Measurements from ENCODE around the gene PTPRN2. TPM values are rescaled to one million over a fixed set of nuclear protein-coding genes. Genes with fewer than 3 reads are reported as not detected.

The PTPRN2 gene
- total and polyA plus RNA-seq, 2 donors (not counting 1 experiment from before 2014, with no cell fraction given), result 0.54 to 1.2 TPM

DNA sequence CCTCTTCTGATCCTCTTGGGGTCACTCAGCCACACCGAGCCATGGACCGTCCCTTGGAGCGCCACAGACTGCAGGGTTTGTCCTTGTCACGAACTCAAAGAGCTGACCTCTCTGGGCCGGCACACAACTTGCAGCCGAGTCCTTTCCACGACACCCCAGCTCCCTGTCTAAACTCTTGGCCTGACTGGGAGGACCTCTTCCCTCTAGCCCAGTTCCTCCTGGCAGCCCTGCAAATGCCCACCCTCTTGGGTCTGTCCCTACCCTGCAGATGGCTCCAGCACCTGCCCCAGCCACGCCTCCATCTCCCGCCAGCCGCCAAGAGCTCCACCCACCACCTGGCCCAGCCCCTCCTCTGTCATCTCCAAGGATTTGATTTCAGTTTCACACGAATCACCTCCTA, 911.6 kb downstream of the PTPRN2 start:
- Histone ChIP-seq H4K20me1 (ENCODE audit: control insufficient read depth, extremely low read depth, insufficient read depth, low read length) (no peaks in the 10 kb centered on the region), H3K27ac (ENCODE audit: insufficient read depth, low read length) (no peak overlapping the region), H3K4me2 (ENCODE audit: extremely low read depth, insufficient read depth, low read length) (no peak overlapping the region), H3K9ac (ENCODE audit: insufficient read depth, low read length) (no peak overlapping the region), H3K4me3 (replicated peaks in 1 of 4; ENCODE audit: control extremely low read depth in 1 of 4, insufficient read depth in 1 of 4, low read depth in 3 of 4, low read length in 4 of 4) (no peak overlapping the region), H3K27me3 (ENCODE audit: control insufficient read depth, insufficient read depth, low read length) (no peaks in the 10 kb centered on the region), H3K9me3 (ENCODE audit: control insufficient read depth, insufficient read depth, low read depth, low read length) (no peaks in the 10 kb centered on the region), H3K79me2 (ENCODE audit: control insufficient read depth, insufficient read depth, low read length) (no peaks in the 10 kb centered on the region), H2AFZ (ENCODE audit: low read length) (no peak overlapping the region), H3K4me1 (ENCODE audit: control insufficient read depth, extremely low read depth, insufficient read depth, low read length) (no peaks in the 10 kb centered on the region), H3K36me3 (ENCODE audit: control insufficient read depth, insufficient read depth, low read length) (no peaks in the 10 kb centered on the region)
- no peak for TF ChIP-seq EZH2 (IDR thresholded peaks at IDR 0.05; ENCODE audit: low read length, missing control alignments)
- no peak for DNase-seq (ENCODE audit: low read depth in 2 of 2)

GRCh38 chr7:157675427-157675927, 912.1 kb downstream of the PTPRN2 start:
- Histone ChIP-seq H3K27me3 (ENCODE audit: control insufficient read depth, insufficient read depth, low read length) (no peaks in the 10 kb centered on the region), H2AFZ (ENCODE audit: low read length) (no peak overlapping the region), H3K79me2 (ENCODE audit: control insufficient read depth, insufficient read depth, low read length) (no peaks in the 10 kb centered on the region), H3K4me2 (ENCODE audit: extremely low read depth, insufficient read depth, low read length) (no peak overlapping the region), H3K9me3 (ENCODE audit: control insufficient read depth, insufficient read depth, low read depth, low read length) (no peaks in the 10 kb centered on the region), H3K27ac (ENCODE audit: insufficient read depth, low read length) (no peak overlapping the region), H3K36me3 (ENCODE audit: control insufficient read depth, insufficient read depth, low read length) (no peaks in the 10 kb centered on the region), H4K20me1 (ENCODE audit: control insufficient read depth, extremely low read depth, insufficient read depth, low read length) (no peaks in the 10 kb centered on the region), H3K9ac (ENCODE audit: insufficient read depth, low read length) (no peak overlapping the region), H3K4me3 (replicated peaks in 1 of 4; ENCODE audit: control extremely low read depth in 1 of 4, insufficient read depth in 1 of 4, low read depth in 3 of 4, low read length in 4 of 4) (no peak overlapping the region), H3K4me1 (ENCODE audit: control insufficient read depth, extremely low read depth, insufficient read depth, low read length) (no peaks in the 10 kb centered on the region)
- no peak for TF ChIP-seq EZH2 (IDR thresholded peaks at IDR 0.05; ENCODE audit: low read length, missing control alignments)
- TF ChIP-seq, protein P1, sequence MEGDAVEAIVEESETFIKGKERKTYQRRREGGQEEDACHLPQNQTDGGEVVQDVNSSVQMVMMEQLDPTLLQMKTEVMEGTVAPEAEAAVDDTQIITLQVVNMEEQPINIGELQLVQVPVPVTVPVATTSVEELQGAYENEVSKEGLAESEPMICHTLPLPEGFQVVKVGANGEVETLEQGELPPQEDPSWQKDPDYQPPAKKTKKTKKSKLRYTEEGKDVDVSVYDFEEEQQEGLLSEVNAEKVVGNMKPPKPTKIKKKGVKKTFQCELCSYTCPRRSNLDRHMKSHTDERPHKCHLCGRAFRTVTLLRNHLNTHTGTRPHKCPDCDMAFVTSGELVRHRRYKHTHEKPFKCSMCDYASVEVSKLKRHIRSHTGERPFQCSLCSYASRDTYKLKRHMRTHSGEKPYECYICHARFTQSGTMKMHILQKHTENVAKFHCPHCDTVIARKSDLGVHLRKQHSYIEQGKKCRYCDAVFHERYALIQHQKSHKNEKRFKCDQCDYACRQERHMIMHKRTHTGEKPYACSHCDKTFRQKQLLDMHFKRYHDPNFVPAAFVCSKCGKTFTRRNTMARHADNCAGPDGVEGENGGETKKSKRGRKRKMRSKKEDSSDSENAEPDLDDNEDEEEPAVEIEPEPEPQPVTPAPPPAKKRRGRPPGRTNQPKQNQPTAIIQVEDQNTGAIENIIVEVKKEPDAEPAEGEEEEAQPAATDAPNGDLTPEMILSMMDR (conservative IDR thresholded peaks at IDR 0.05 in 1 of 2, IDR thresholded peaks at IDR 0.05 in 1 of 2; ENCODE audit: low read depth in 1 of 2, low read length in 2 of 2), result no peak
- no peak for DNase-seq (ENCODE audit: low read depth in 2 of 2)

- no peaks in the 10 kb centered on the region for H3K79me2 ChIP-seq (ENCODE audit: control insufficient read depth, insufficient read depth, low read length)
- H3K36me3 ChIP-seq (ENCODE audit: control insufficient read depth, insufficient read depth, low read length), result no peaks in the 10 kb centered on the region
- no peak overlapping the region for H3K9ac ChIP-seq (ENCODE audit: insufficient read depth, low read length)
- H3K27me3 ChIP-seq (ENCODE audit: control insufficient read depth, insufficient read depth, low read length), result no peaks in the 10 kb centered on the region
- no peak overlapping the region for H3K4me2 ChIP-seq (ENCODE audit: extremely low read depth, insufficient read depth, low read length)
- H3K4me1 ChIP-seq (ENCODE audit: control insufficient read depth, extremely low read depth, insufficient read depth, low read length), result no peaks in the 10 kb centered on the region
- H2AFZ ChIP-seq (ENCODE audit: low read length), result no peak overlapping the region
- no peak for DNase-seq (ENCODE audit: low read depth in 2 of 2)
- H3K4me3 ChIP-seq (replicated peaks in 1 of 4; ENCODE audit: control extremely low read depth in 1 of 4, insufficient read depth in 1 of 4, low read depth in 3 of 4, low read length in 4 of 4), result no peak overlapping the region
- H3K27ac ChIP-seq (ENCODE audit: insufficient read depth, low read length), result no peak overlapping the region
- H4K20me1 ChIP-seq (ENCODE audit: control insufficient read depth, extremely low read depth, insufficient read depth, low read length), result no peaks in the 10 kb centered on the region
- TF ChIP-seq, protein P1 (conservative IDR thresholded peaks at IDR 0.05 in 1 of 2, IDR thresholded peaks at IDR 0.05 in 1 of 2; ENCODE audit: low read depth in 1 of 2, low read length in 2 of 2), result no peak
- H3K9me3 ChIP-seq (ENCODE audit: control insufficient read depth, insufficient read depth, low read depth, low read length), result no peaks in the 10 kb centered on the region
Measured at GRCh38 chr7:157674715-157675426, 912.8 kb downstream of the PTPRN2 start.

All from fibroblast of lung (primary cell).